SK-N-SH treated with all-trans-retinoic acid at 6 μM for 48 hours (cell line): ENCODE measurements around the gene ASB4.

Source experiments
- ATAC-seq: fragments of 200-7000 bp; cut with Tn5 transposase; 3 replicates; pipeline ENCODE4 v1.9.1; 2020; ENCODE audit warnings: mild to moderate bottlenecking, moderate library complexity
- ARNTL ChIP-seq: fragments of 450-650 bp; formaldehyde crosslinking; IDR thresholded peaks from 2 replicates; pipeline ENCODE4 v1.5.0; 2020; ENCODE audit warnings: low read depth, mild to moderate bottlenecking, moderate library complexity, borderline replicate concordance
- BACH2 ChIP-seq: fragments of 250-450 bp; sonication (Bioruptor Pico); IDR thresholded peaks from 2 replicates; pipeline ENCODE4 v1.9.0; 2021; ENCODE audit warnings: mild to moderate bottlenecking, borderline replicate concordance
- CREB5 ChIP-seq: fragments of 250-450 bp; sonication (Bioruptor Pico); IDR thresholded peaks from 2 replicates; pipeline ENCODE4 v1.5.1; 2020; ENCODE audit warnings: low read depth, mild to moderate bottlenecking, moderate library complexity
- CSDC2 ChIP-seq: fragments of 250-450 bp; sonication (Bioruptor Pico); IDR thresholded peaks from 2 replicates; pipeline ENCODE4 v1.5.0; 2020; ENCODE audit warnings: mild to moderate bottlenecking, moderate library complexity
- CSRNP3 ChIP-seq: fragments of 250-450 bp; sonication (Bioruptor Pico); IDR thresholded peaks from 2 replicates; pipeline ENCODE4 v1.5.1; 2021; ENCODE audit warnings: mild to moderate bottlenecking, moderate library complexity
- ESRRG ChIP-seq: fragments of 250-450 bp; sonication (Bioruptor Pico); IDR thresholded peaks from 2 replicates; pipeline ENCODE4 v1.6.1; 2021; ENCODE audit warnings: mild to moderate bottlenecking
- GLIS3 ChIP-seq: fragments of 250-450 bp; sonication (Bioruptor Pico); IDR thresholded peaks from 2 replicates; pipeline ENCODE4 v1.5.0; 2020; ENCODE audit warnings: mild to moderate bottlenecking, moderate library complexity
- ISL1 ChIP-seq: fragments of 250-450 bp; sonication (Bioruptor Pico); IDR thresholded peaks from 2 replicates; pipeline ENCODE4 v2.1.2; 2022; ENCODE audit warnings: mild to moderate bottlenecking, moderate library complexity
- OSR1 ChIP-seq: fragments of 250-450 bp; sonication (Bioruptor Pico); IDR thresholded peaks from 2 replicates; pipeline ENCODE4 v1.8.0; 2022; ENCODE audit warnings: moderate library complexity, mild to moderate bottlenecking, inconsistent platforms
- PATZ1 ChIP-seq: fragments of 250-450 bp; sonication (Bioruptor Pico); IDR thresholded peaks from 2 replicates; pipeline ENCODE4 v1.8.0; 2020; ENCODE audit warnings: mild to moderate bottlenecking, moderate library complexity, borderline replicate concordance
- POU6F1 ChIP-seq: fragments of 250-450 bp; sonication (Bioruptor Pico); IDR thresholded peaks from 2 replicates; pipeline ENCODE4 v1.8.0; 2021; ENCODE audit warnings: low read depth, mild to moderate bottlenecking, moderate library complexity, borderline replicate concordance
- RARB ChIP-seq: fragments of 250-450 bp; sonication (Bioruptor Pico); IDR thresholded peaks from 2 replicates; pipeline ENCODE4 v1.8.0; 2021; ENCODE audit warnings: mild to moderate bottlenecking, moderate library complexity
- SNAI2 ChIP-seq: fragments of 250-450 bp; sonication (Bioruptor Pico); IDR thresholded peaks from 2 replicates; pipeline ENCODE4 v1.5.0; 2020; ENCODE audit warnings: mild to moderate bottlenecking, moderate library complexity
- TOX ChIP-seq: fragments of 250-450 bp; sonication (Bioruptor Pico); IDR thresholded peaks from 2 replicates; pipeline ENCODE4 v1.8.0; 2021; ENCODE audit warnings: mild to moderate bottlenecking, moderate library complexity, borderline replicate concordance
- ZC3H10 ChIP-seq: fragments of 250-450 bp; sonication (Bioruptor Pico); IDR thresholded peaks from 2 replicates; pipeline ENCODE4 v1.5.1; 2021; ENCODE audit warnings: mild to moderate bottlenecking, moderate library complexity
- ZFP3 ChIP-seq: fragments of 250-450 bp; sonication (Bioruptor Pico); IDR thresholded peaks from 2 replicates; pipeline ENCODE4 v1.5.0; 2020; ENCODE audit warnings: mild to moderate bottlenecking, moderate library complexity
- ZFP30 ChIP-seq: fragments of 450-650 bp; formaldehyde crosslinking; IDR thresholded peaks from 2 replicates; pipeline ENCODE4 v1.5.0; 2022; ENCODE audit warnings: mild to moderate bottlenecking, moderate library complexity
- ZNF565 ChIP-seq: fragments of 450-650 bp; formaldehyde crosslinking; conservative IDR thresholded peaks from 2 replicates; pipeline ENCODE4 v1.5.0; 2020; ENCODE audit warnings: low read depth, mild to moderate bottlenecking, moderate library complexity
- ZNF70 ChIP-seq: fragments of 450-650 bp; formaldehyde crosslinking; IDR thresholded peaks from 2 replicates; pipeline ENCODE4 v1.5.0; 2020; ENCODE audit warnings: mild to moderate bottlenecking, moderate library complexity
- ZNF8 ChIP-seq: fragments of 450-650 bp; formaldehyde crosslinking; IDR thresholded peaks from 2 replicates; pipeline ENCODE4 v1.5.0; 2020; ENCODE audit warnings: mild to moderate bottlenecking, moderate library complexity
- TF ChIP-seq, protein P1 (sequence below): fragments of 250-450 bp; sonication (Bioruptor Pico); IDR thresholded peaks from 2 replicates; pipeline ENCODE4 v1.5.0; 2020; ENCODE audit warnings: mild to moderate bottlenecking, moderate library complexity

ASB4 gene

GRCh38 chr7:95535662-95536061 lies 49.9 kb downstream of the ASB4 start:
- TF ChIP-seq ISL1 (CRISPR knock-in tag): no peak
- TF ChIP-seq POU6F1 (CRISPR knock-in tag): no peak
- ATAC-seq: no peak

DNA sequence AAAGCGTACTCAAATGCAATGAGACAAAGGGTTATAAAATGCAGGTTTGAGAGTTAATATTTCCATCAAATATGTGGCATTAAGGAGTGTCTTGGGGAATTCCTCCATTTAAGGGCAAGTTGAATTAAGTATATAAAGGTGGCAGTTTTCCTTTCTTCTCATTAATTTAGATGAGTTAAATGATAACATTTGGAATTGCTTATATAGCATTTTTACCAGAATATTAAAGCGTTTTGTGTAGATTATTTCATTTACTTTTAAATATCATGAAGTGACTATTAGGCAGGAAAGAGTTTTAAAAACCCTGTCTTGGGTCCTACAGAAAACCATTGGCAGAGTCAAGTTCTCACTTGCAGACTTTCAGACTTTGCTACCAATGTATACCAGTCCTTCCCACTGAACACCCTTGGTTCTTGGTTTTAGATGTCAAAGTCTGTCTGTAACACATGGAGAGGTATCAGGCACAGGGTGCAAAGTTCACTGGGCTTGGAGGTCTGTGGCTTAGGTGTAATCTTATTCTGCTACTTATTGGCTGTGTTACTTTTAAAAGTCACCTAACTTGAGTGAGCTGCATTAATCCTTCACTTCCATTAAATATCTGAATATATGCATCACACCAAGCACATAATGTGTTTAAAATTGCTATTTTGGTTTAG lies 51.0 kb downstream of the ASB4 start:
- TF ChIP-seq, protein P1, sequence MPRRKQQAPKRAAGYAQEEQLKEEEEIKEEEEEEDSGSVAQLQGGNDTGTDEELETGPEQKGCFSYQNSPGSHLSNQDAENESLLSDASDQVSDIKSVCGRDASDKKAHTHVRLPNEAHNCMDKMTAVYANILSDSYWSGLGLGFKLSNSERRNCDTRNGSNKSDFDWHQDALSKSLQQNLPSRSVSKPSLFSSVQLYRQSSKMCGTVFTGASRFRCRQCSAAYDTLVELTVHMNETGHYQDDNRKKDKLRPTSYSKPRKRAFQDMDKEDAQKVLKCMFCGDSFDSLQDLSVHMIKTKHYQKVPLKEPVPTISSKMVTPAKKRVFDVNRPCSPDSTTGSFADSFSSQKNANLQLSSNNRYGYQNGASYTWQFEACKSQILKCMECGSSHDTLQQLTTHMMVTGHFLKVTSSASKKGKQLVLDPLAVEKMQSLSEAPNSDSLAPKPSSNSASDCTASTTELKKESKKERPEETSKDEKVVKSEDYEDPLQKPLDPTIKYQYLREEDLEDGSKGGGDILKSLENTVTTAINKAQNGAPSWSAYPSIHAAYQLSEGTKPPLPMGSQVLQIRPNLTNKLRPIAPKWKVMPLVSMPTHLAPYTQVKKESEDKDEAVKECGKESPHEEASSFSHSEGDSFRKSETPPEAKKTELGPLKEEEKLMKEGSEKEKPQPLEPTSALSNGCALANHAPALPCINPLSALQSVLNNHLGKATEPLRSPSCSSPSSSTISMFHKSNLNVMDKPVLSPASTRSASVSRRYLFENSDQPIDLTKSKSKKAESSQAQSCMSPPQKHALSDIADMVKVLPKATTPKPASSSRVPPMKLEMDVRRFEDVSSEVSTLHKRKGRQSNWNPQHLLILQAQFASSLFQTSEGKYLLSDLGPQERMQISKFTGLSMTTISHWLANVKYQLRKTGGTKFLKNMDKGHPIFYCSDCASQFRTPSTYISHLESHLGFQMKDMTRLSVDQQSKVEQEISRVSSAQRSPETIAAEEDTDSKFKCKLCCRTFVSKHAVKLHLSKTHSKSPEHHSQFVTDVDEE (CRISPR knock-in tag): no peak
- no peak for TF ChIP-seq BACH2 (CRISPR knock-in tag)
- no peak for TF ChIP-seq ZC3H10 (CRISPR knock-in tag)
- no peak for TF ChIP-seq CSRNP3 (CRISPR knock-in tag)
- TF ChIP-seq ZNF565 (CRISPR knock-in tag): no peak
- no peak for TF ChIP-seq ARNTL (CRISPR knock-in tag)
- TF ChIP-seq ZNF8 (CRISPR knock-in tag): no peak
- no peak for TF ChIP-seq GLIS3 (CRISPR knock-in tag)
- no peak for TF ChIP-seq RARB (CRISPR knock-in tag)
- TF ChIP-seq PATZ1: no peak
- no peak for ATAC-seq

- TF ChIP-seq PATZ1 (no peak), CREB5 (CRISPR knock-in tag) (no peak), SNAI2 (CRISPR knock-in tag) (no peak), CSDC2 (CRISPR knock-in tag) (no peak), RARB (CRISPR knock-in tag) (no peak), OSR1 (CRISPR knock-in tag) (no peak), ARNTL (CRISPR knock-in tag) (no peak), ISL1 (CRISPR knock-in tag) (no peak)
- TF ChIP-seq, all 23 proteins: peak for 0
- ATAC-seq: no peak
These were observed 51.7 kb downstream of the ASB4 start for GRCh38 chr7:95537468-95537867.

DNA sequence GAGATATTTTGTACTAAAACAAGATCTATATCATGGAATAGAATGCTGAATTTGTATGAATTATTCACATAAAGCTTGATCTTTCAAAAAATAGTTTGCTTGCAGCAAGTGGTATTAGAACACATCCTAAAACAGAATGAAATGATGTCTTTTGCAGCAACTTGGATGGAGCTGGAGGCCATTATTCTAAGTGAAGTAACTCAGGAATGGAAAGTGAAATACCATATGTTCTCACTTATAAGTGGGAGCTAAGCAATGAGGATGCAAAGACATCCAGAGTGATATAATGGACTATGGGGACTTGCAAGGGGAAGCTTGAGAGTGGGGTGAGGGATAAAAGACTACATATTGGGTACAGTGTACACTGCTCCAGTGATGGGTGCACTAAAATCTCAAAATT lies 53.7 kb downstream of the ASB4 start:
- no peak for ATAC-seq
- TF ChIP-seq ISL1 (CRISPR knock-in tag) (no peak), GLIS3 (CRISPR knock-in tag) (no peak), OSR1 (CRISPR knock-in tag) (no peak), ZFP30 (no peak), ZNF70 (CRISPR knock-in tag) (no peak), ZNF565 (CRISPR knock-in tag) (no peak), SNAI2 (CRISPR knock-in tag) (no peak), RARB (CRISPR knock-in tag) (no peak), ZNF8 (CRISPR knock-in tag) (no peak), ARNTL (CRISPR knock-in tag) (no peak), TOX (CRISPR knock-in tag) (no peak), ZFP3 (CRISPR knock-in tag) (no peak), ZC3H10 (CRISPR knock-in tag) (no peak), BACH2 (CRISPR knock-in tag) (no peak), PATZ1 (no peak), ESRRG (CRISPR knock-in tag) (no peak), CSDC2 (CRISPR knock-in tag) (no peak)
